ENCODE data around the gene ATP11A. TPM values are rescaled to one million over a fixed set of nuclear protein-coding genes. Genes with fewer than 3 reads are reported as not detected.

The ATP11A gene
- total and polyA plus RNA-seq, 9 of the 15 experiments (the other 6 are each of a cell fraction or from before 2014, with no cell fraction given): 0.38 to 34.2 (median 4.2) TPM

DNA sequence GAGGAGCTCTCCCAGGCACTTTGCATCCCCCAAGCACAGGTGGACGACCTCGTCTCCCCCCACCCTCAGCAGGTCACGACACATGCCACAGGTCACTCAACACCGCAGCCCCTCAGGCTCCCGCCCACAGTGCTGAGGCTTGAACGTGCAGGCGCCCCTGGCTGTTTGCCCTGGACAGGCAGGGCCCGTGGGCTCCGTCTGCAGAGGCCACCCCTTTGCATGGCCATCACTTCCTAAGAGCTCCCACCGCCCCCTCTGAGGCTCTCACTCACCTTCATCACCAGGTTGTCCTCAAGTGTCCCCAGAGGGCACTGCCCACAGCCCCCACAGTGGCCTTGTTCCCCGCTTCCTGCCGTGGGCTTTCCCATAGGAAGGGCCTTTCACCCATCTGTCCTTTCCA, 147.1 kb downstream of the ATP11A start:
- ATAC-seq (no peak), DNase-seq (ENCODE audit: extremely low read depth in 1 of 4, low spot score in 3 of 4) (no peak), FAIRE-seq (no peak)
- in situ Hi-C loops (cut with MboI): no loop called here
- Histone ChIP-seq H3K4me2 (ENCODE audit: insufficient read depth, low read length) (no peak overlapping the region), H4K20me1 (replicated peaks; ENCODE audit: control insufficient read depth, insufficient read depth, low read length) (no peaks in the 10 kb centered on the region), H3K36me3 (ENCODE audit: control insufficient read depth, insufficient read depth, low read length) (peaks cover 31% of the 10 kb centered on the region; the same call in 2 of the 3 replicates), H3K9ac (ENCODE audit: insufficient read depth in 1 of 2, low read depth in 2 of 2, low read length in 2 of 2) (no peak overlapping the region; a peak in 1 of 4 replicates), H3K79me2 (ENCODE audit: control insufficient read depth, insufficient read depth, low read length) (no peaks in the 10 kb centered on the region), H2AFZ (ENCODE audit: low read depth, low read length) (no peak overlapping the region), H3K9me1 (ENCODE audit: control insufficient read depth, insufficient read depth, low read length) (no peaks in the 10 kb centered on the region), H3K4me3 (no peak overlapping the region), H3K9me3 (replicated peaks; ENCODE audit: control insufficient read depth, insufficient read depth, low read depth, low read length) (no peaks in the 10 kb centered on the region), H3K4me1 (replicated peaks in 1 of 2; ENCODE audit: control insufficient read depth in 2 of 2, insufficient read depth in 2 of 2, low read length in 2 of 2) (no peaks in the 10 kb centered on the region; a peak in 1 of 5 replicates), H3K27ac (ENCODE audit: extremely low read depth, low read depth, low read length) (no peak overlapping the region), H3K27me3 (ENCODE audit: control insufficient read depth in 2 of 2, insufficient read depth in 2 of 2, low read length in 2 of 2) (no peaks in the 10 kb centered on the region)
- ChIA-PET POLR2A (no interaction called here), CTCF (ENCODE audit: low intra/inter-chr PET ratio) (no interaction called here)
- 100% methylated on average over 4 of the region's 12 CpGs for WGBS (ENCODE audit: insufficient coverage, low coverage, missing lambda C conversion rate)
- no TSS peak for BruUV-seq (replicated peaks)
- TF ChIP-seq MCM2 (IDR thresholded peaks at IDR 0.05; ENCODE audit: low read depth) (no peak), POLR2G (IDR thresholded peaks at IDR 0.05; ENCODE audit: low read depth, low read length) (0 out of 2 replicates have a peak, but pooled peaks have one; percentile 21)
- intact Hi-C loops (cut with micrococcal nuclease): no loop called here

GRCh38 chr13:112837371-112838037, 147.7 kb downstream of the ATP11A start:
- no peak overlapping the region for H2AFZ ChIP-seq (ENCODE audit: low read depth, low read length)
- ChIA-PET POLR2A (no interaction called here), CTCF (ENCODE audit: low intra/inter-chr PET ratio) (no interaction called here)
- no peak overlapping the region for H3K9ac ChIP-seq (ENCODE audit: insufficient read depth in 1 of 2, low read depth in 2 of 2, low read length in 2 of 2)
- no peaks in the 10 kb centered on the region for H3K9me1 ChIP-seq (ENCODE audit: control insufficient read depth, insufficient read depth, low read length)
- ATAC-seq (no peak), DNase-seq (ENCODE audit: extremely low read depth in 1 of 4, low spot score in 3 of 4) (no peak), FAIRE-seq (no peak)
- H3K9me3 ChIP-seq (replicated peaks; ENCODE audit: control insufficient read depth, insufficient read depth, low read depth, low read length): no peaks in the 10 kb centered on the region
- in situ Hi-C loops (cut with MboI) (no loop called here), intact Hi-C loops (cut with micrococcal nuclease) (no loop called here)
- H3K79me2 ChIP-seq (ENCODE audit: control insufficient read depth, insufficient read depth, low read length): no peaks in the 10 kb centered on the region
- peaks cover 31% of the 10 kb centered on the region; the same call in 2 of the 3 replicates for H3K36me3 ChIP-seq (ENCODE audit: control insufficient read depth, insufficient read depth, low read length)
- TF ChIP-seq CREB3L1 (IDR thresholded peaks at IDR 0.05; ENCODE audit: borderline replicate concordance, low read depth) (no peak), BRCA1 (IDR thresholded peaks at IDR 0.05) (no peak), BRCA1 (CRISPR knock-in tag; IDR thresholded peaks at IDR 0.05) (no peak), POLR2G (IDR thresholded peaks at IDR 0.05; ENCODE audit: low read depth, low read length) (0 out of 2 replicates have a peak, but pooled peaks have one; percentile 7)
- H3K4me1 ChIP-seq (replicated peaks in 1 of 2; ENCODE audit: control insufficient read depth in 2 of 2, insufficient read depth in 2 of 2, low read length in 2 of 2): no peaks in the 10 kb centered on the region; a peak in 1 of 5 replicates
- H3K27me3 ChIP-seq (ENCODE audit: control insufficient read depth in 2 of 2, insufficient read depth in 2 of 2, low read length in 2 of 2): no peaks in the 10 kb centered on the region
- no TSS peak for BruUV-seq (replicated peaks)
- no peaks in the 10 kb centered on the region for H4K20me1 ChIP-seq (replicated peaks; ENCODE audit: control insufficient read depth, insufficient read depth, low read length)
- no peak overlapping the region for H3K4me3 ChIP-seq
- WGBS (ENCODE audit: insufficient coverage, low coverage, missing lambda C conversion rate): 89% methylated on average over 20 of the region's 26 CpGs
- H3K27ac ChIP-seq (ENCODE audit: extremely low read depth, low read depth, low read length): no peak overlapping the region
- H3K4me2 ChIP-seq (ENCODE audit: insufficient read depth, low read length): no peak overlapping the region
